Stimulated activated CD4-positive, alpha-beta T cell treated with anti-CD3 and anti-CD28 coated beads, TNF-alpha, amount 100 ng/mL, for 1 hour (primary cell): ENCODE measurements around the gene MALRD1.

Experiments used
- DNase-seq, 3 donors: peaks; one replicate each; pipeline ENCODE4 v3.0.0-alpha.2; 2020; ENCODE audit warnings: low read depth in 3 of 3, low spot score in 1 of 3

Gene MALRD1

GRCh38 chr10:19570991-19571390 lies 522.4 kb downstream of the MALRD1 start:
- no peak for DNase-seq

- no peak for DNase-seq
These were observed 523.5 kb downstream of the MALRD1 start for GRCh38 chr10:19572056-19572455.

- DNase-seq, result no peak
These were observed 528.0 kb downstream of the MALRD1 start for GRCh38 chr10:19576576-19576975.

GRCh38 chr10:19577381-19577780 lies 528.8 kb downstream of the MALRD1 start:
- DNase-seq, result no peak

- DNase-seq, result no peak
These were observed 529.2 kb downstream of the MALRD1 start for GRCh38 chr10:19577807-19578206.

- DNase-seq, result no peak
These were observed 530.0 kb downstream of the MALRD1 start for GRCh38 chr10:19578571-19578970.

GRCh38 chr10:19579761-19580545 lies 531.4 kb downstream of the MALRD1 start:
- DNase-seq, result no peak

- DNase-seq, result no peak
These were observed 532.1 kb downstream of the MALRD1 start for GRCh38 chr10:19580691-19581090.

- no peak for DNase-seq
These were observed 540.0 kb downstream of the MALRD1 start for GRCh38 chr10:19588608-19589007.

- DNase-seq, result no peak
These were observed 543.7 kb downstream of the MALRD1 start for GRCh38 chr10:19592276-19592675.

GRCh38 chr10:19595212-19595845 lies 546.7 kb downstream of the MALRD1 start:
- DNase-seq, result no peak

GRCh38 chr10:19605806-19606205 lies 557.2 kb downstream of the MALRD1 start:
- DNase-seq, result no peak

- DNase-seq, result no peak
These were observed 558.4 kb downstream of the MALRD1 start for GRCh38 chr10:19606968-19607367.

GRCh38 chr10:19611775-19612174 lies 563.2 kb downstream of the MALRD1 start:
- no peak for DNase-seq

GRCh38 chr10:19616966-19617365 lies 568.4 kb downstream of the MALRD1 start:
- DNase-seq, result no peak

GRCh38 chr10:19620811-19621210 lies 572.2 kb downstream of the MALRD1 start:
- no peak for DNase-seq

GRCh38 chr10:19623321-19623720 lies 574.7 kb downstream of the MALRD1 start:
- no peak for DNase-seq

- no peak for DNase-seq
These were observed 577.6 kb downstream of the MALRD1 start for GRCh38 chr10:19626156-19626555.

GRCh38 chr10:19628767-19629560 lies 580.4 kb downstream of the MALRD1 start:
- no peak for DNase-seq

- no peak for DNase-seq
These were observed 581.0 kb downstream of the MALRD1 start for GRCh38 chr10:19629567-19629966.

GRCh38 chr10:19634163-19634562 lies 585.6 kb downstream of the MALRD1 start:
- no peak for DNase-seq
